Aorta (tissue), 5 donors: ENCODE data around the gene WDR89. TPM values are rescaled to one million over a fixed set of nuclear protein-coding genes. Genes with fewer than 3 reads are reported as not detected.
"Not testable (repeated sequence)": the region's sequence is repeated elsewhere in the genome, so short reads cannot be mapped to it uniquely, and the experiment has no call there.

ENCODE experiments used
- ATAC-seq: fragments of 200-7000 bp; cut with Tn5 transposase; one replicate; pipeline ENCODE4 v1.9.1; 2022; ENCODE audit warnings: moderate library complexity; ENCODE audit not compliant: low FRiP score
- DNase-seq, 2 donors: peaks; one replicate each; pipeline ENCODE4 v3.0.0-alpha.2; 2020
- H3K27ac ChIP-seq, 2 donors: one replicate each; pipeline ENCODE4 v1.5.1; 2013; ENCODE audit warnings: low read length in 2 of 2, mild to moderate bottlenecking in 2 of 2, moderate library complexity in 2 of 2, control low read depth in 1 of 2, inconsistent platforms in 1 of 2, low read depth in 1 of 2
- H3K27me3 ChIP-seq, 2 donors: one replicate each; pipeline ENCODE4 v1.6.1; 2013; ENCODE audit warnings: control low read depth in 1 of 2, low read length in 1 of 2, mild to moderate bottlenecking in 1 of 2, moderate library complexity in 1 of 2; ENCODE audit not compliant: insufficient read depth in 2 of 2, control insufficient read depth in 1 of 2
- H3K36me3 ChIP-seq, 2 donors: one replicate each; pipeline ENCODE4 v1.6.1; 2013; ENCODE audit warnings: control low read depth in 1 of 2, low read length in 1 of 2, mild to moderate bottlenecking in 1 of 2; ENCODE audit not compliant: insufficient read depth in 2 of 2, control insufficient read depth in 1 of 2
- H3K4me1 ChIP-seq, 2 donors: one replicate each; pipeline ENCODE4 v1.6.1; 2013; ENCODE audit warnings: low read length in 2 of 2, control low read depth in 1 of 2, mild to moderate bottlenecking in 1 of 2, moderate library complexity in 1 of 2; ENCODE audit not compliant: insufficient read depth in 2 of 2, control insufficient read depth in 1 of 2
- H3K4me3 ChIP-seq, 2 donors: one replicate each; pipeline ENCODE4 v1.5.1; 2013; ENCODE audit warnings: low read length in 2 of 2, control low read depth in 1 of 2, mild to moderate bottlenecking in 1 of 2
- H3K9me3 ChIP-seq: one replicate; pipeline ENCODE4 v1.6.1; 2013; ENCODE audit warnings: mild to moderate bottlenecking, low read length; ENCODE audit not compliant: control insufficient read depth
- WGBS, 2 donors: extraction: QIAGEN DNeasy Blood & Tissue Kit; methylation state at CpG; one replicate each; pipeline ENCODE4 v1.1.7; 2013; 5-methylcytosine and 5-hydroxymethylcytosine counted together
- intact Hi-C, 2 donors: fragments of 100-400 bp; cut with DNase I; formaldehyde crosslinking; loops; one replicate each; pipeline versions ENCODE4 v1.14.2 to v1.15.0; 2022
- polyA plus RNA-seq, 2 donors: library from polyadenylated mRNA; stranded (reverse); fragments of 200-250 nt; gene quantifications; one replicate each; pipeline ENCODE4 v1.2.3, GENCODE V29; 2013
- total RNA-seq, 2 donors: library from RNA; stranded (reverse); fragmentation: NEBNext Ultra II Directional; extraction: Animal tissue kit (Norgen Biotek cat#: 25700); gene quantifications; one replicate each; pipeline ENCODE4 v1.2.1, GENCODE V29; 2021
- donor health status: healthy with polysubstance abuse.
- donor health status: Bipolar disorder and iron deficiency.
- donor health status: DM: no; HTN: no; CAD: no.
- donor health status: DM: no; HTN: no; CAD: no.
- donor health status: DM: yes; HTN: yes; CAD: no.

The WDR89 gene
- total and polyA plus RNA-seq, 4 donors: 3.9 to 12.9 (median 6.8) TPM

DNA sequence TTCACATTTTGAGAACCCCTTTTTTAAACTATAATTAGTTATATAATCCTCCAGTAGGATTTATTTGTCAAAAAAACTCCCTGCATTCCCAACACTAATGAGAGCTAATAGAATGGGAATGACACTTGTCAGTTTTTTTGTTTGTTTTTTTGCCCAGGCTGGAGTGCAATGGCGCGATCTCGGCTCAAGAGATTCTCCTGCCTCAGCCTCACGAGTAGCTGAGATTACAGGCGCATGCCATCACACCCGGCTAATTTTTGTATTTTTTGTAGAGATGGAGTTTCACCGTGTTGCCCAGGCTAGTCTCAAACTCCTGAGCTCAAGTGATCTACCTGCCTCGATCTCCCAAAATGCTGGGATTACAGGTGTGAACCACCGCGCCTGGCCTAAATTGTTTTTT, 20.2 kb upstream of the WDR89 start:
- ATAC-seq, intact Hi-C loops, H3K27me3 ChIP-seq, H3K4me1 ChIP-seq, H3K4me3 ChIP-seq, H3K27ac ChIP-seq, H3K36me3 ChIP-seq, H3K9me3 ChIP-seq, DNase-seq: not testable (repeated sequence)
- 90 to 94% methylated on average over 10 of the region's 10 CpGs for WGBS, 2 donors

DNA sequence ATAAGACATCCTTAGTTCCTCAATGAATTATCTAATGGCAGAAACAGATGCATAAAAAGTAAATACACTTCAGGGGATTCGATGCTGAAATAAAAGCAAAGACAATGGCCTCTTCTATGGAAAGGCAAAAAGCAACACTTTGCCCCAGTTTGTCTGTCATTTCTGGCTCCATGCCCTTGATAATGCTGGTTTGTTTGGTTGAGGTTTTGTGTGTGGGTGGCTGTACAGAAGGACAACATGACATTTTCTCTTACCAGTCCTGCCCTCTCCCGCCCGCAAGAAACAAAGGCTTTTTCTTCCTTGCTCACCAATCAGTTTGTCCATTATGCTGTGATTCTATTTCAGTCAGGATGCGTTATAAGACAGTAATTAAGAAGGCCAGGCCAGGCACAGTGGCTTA, 18.1 kb upstream of the WDR89 start:
- ATAC-seq: no peak
- intact Hi-C loops: no loop called here
- H3K4me1 ChIP-seq: no peaks in the 10 kb centered on the region

DNA sequence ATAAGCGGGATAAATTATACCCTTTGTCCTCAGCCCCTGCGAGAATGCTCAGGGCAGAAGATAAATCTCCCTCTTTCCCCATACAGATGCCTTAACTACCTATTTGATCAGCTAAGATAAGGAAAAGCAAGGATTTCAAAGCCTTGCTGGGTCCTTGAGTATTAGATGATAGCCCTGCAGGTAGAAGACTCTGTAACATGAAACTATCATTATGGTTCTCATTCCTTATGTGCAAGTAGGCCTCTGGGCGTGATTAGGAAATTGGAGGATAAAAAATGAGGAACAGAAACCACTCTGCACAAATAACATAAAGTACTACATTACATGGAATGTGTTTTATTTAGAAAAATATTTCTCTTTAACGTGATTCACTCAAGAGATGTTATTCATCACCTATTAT, 14.5 kb upstream of the WDR89 start:
- H3K27ac ChIP-seq: no peak overlapping the region
- H3K4me3 ChIP-seq: no peak overlapping the region
- intact Hi-C loops: no loop called here
- no peak for ATAC-seq
- DNase-seq: no peak
- H3K36me3 ChIP-seq: no peaks in the 10 kb centered on the region
- H3K27me3 ChIP-seq: no peaks in the 10 kb centered on the region
- WGBS, 2 donors: 87% methylated on average over 4 of the region's 4 CpGs
- H3K4me1 ChIP-seq: no peaks in the 10 kb centered on the region
- H3K9me3 ChIP-seq: no peaks in the 10 kb centered on the region

More for the DNA sequence above, 18.1 kb upstream of the WDR89 start:
- Histone ChIP-seq H3K4me3 (no peak overlapping the region), H3K27ac (no peak overlapping the region), H3K9me3 (no peaks in the 10 kb centered on the region), H3K27me3 (no peaks in the 10 kb centered on the region), H3K36me3 (no peaks in the 10 kb centered on the region)
- WGBS, 2 donors: 86 to 94% methylated on average over 4 of the region's 4 CpGs
- no peak for DNase-seq

DNA sequence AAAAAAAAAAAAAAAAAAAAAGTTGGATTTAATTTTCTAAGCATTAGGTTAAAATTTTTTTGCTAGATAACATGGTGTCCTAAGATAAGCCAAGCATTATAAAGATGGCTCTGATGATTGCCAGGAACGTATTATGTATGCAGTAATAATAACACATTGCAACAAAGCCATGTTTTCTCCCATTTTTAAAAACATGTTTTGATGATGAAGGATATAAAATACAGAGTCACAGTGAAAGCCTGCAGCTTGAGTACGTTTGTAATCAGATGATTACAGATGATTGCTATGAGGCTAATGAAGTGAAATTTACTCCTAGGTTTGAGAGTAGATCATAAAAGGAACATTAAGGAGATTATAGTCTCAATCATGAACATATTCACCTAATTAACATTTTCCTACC, 13.3 kb upstream of the WDR89 start:
- H3K4me1 ChIP-seq: no peaks in the 10 kb centered on the region
- 72 to 80% methylated on average over 2 of the region's 2 CpGs for WGBS, 2 donors
- H3K9me3 ChIP-seq: no peaks in the 10 kb centered on the region
- H3K27ac ChIP-seq: no peak overlapping the region
- intact Hi-C loops: no loop called here
- no peaks in the 10 kb centered on the region for H3K27me3 ChIP-seq
- H3K36me3 ChIP-seq: no peaks in the 10 kb centered on the region
- ATAC-seq: no peak
- H3K4me3 ChIP-seq: no peak overlapping the region
- no peak for DNase-seq

DNA sequence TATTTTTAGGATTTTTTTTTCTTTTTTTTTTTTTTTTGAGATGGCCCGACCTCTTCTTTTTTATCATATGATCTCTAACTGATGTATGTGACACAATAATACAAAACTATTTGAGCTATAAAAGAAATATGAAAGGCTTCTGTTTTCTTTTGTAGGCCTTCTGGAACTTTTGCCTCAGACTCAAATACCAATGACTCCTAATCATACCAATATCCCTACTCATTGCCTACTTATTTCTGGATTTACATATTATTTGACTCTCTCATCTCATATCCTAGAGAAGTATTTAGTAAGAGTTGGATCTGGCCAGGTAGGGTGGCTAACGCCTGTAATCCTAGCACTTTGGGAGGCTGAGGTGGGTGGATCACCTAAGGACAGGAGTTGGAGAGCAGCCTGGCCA, 12.7 kb upstream of the WDR89 start:
- 89 to 91% methylated on average over 2 of the region's 2 CpGs for WGBS, 2 donors
- Histone ChIP-seq H3K4me1 (no peaks in the 10 kb centered on the region), H3K4me3 (no peak overlapping the region), H3K27me3 (no peaks in the 10 kb centered on the region), H3K9me3 (no peaks in the 10 kb centered on the region), H3K36me3 (no peaks in the 10 kb centered on the region), H3K27ac (no peak overlapping the region)
- ATAC-seq: no peak
- intact Hi-C loops: no loop called here
- DNase-seq: no peak

DNA sequence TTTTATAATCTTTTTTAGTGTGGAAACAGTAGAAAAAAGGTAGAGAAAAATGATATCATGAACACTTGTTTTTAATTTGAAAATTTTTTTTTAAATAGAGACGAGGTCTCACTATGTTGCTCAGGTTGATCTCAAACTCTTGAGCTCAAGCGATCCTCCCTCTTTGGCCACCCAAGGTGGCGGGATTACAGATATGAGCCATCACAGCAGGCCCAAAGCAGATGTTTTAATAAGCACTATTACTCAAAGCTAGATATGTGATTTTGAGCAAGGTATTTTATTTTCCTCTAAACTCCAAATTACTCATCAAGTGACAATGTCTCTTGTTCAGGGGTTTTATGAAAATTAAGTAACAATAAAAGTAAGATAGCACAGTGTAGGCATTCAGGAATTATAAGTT, 10.7 kb upstream of the WDR89 start:
- intact Hi-C loops: no loop called here

DNA sequence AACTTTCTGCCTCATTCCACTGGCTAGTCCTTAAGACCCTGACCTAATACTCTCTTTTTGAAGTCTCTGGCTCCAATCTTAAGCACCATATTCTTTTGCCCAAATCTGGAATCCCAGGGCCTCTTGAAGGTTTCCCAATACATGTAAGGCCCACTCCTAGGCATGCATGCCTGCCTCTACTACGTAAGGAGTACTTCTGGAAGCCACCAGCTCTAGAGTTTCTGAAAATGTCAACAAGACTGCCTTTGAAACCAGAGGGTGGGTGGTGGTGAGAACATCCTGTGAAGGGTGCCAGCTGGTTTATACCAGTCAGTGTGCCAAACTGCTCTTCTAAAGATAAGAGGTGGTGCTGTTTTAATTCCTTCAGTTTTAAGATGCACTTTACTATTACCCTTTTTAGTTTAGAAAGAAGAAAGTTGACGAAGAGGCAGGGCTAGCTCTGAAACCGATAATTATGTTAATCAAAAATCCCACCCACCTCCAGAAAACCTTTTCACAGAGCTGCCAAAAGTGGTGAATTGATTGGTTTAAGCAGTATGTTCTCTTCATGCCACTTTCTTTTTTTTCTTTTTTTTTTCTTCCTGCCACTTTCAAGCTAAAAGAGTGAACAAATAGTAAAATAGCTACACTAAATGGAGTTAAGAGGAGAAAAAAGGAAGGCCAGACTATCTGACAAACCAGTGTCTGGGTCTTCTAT, 8.7 kb upstream of the WDR89 start:
- Histone ChIP-seq H3K4me3 (no peak overlapping the region), H3K27ac (no peak overlapping the region), H3K36me3 (no peaks in the 10 kb centered on the region), H3K9me3 (no peaks in the 10 kb centered on the region), H3K27me3 (no peaks in the 10 kb centered on the region), H3K4me1 (no peaks in the 10 kb centered on the region)
- intact Hi-C loops: no loop called here
- DNase-seq (no peak), ATAC-seq (no peak)
- 82 to 84% methylated on average over 3 of the region's 3 CpGs for WGBS, 2 donors

More for the DNA sequence above, 10.7 kb upstream of the WDR89 start:
- no peak for DNase-seq
- no peak for ATAC-seq
- Histone ChIP-seq H3K9me3 (no peaks in the 10 kb centered on the region), H3K27ac (no peak overlapping the region), H3K4me3 (no peak overlapping the region), H3K27me3 (no peaks in the 10 kb centered on the region), H3K36me3 (no peaks in the 10 kb centered on the region), H3K4me1 (no peaks in the 10 kb centered on the region)
- 94 to 96% methylated on average over 3 of the region's 3 CpGs for WGBS, 2 donors

GRCh38 chr14:63647696-63648410, 6.2 kb upstream of the WDR89 start:
- no peaks in the 10 kb centered on the region for H3K27me3 ChIP-seq
- H3K4me3 ChIP-seq: no peak overlapping the region
- 62 to 70% methylated on average over 6 of the region's 6 CpGs for WGBS, 2 donors
- no peaks in the 10 kb centered on the region for H3K4me1 ChIP-seq
- no peak for ATAC-seq
- H3K9me3 ChIP-seq: no peaks in the 10 kb centered on the region
- DNase-seq: no peak
- no peak overlapping the region for H3K27ac ChIP-seq
- H3K36me3 ChIP-seq: no peaks in the 10 kb centered on the region
- intact Hi-C loops: no loop called here

GRCh38 chr14:63644741-63645140, 3.1 kb upstream of the WDR89 start:
- Histone ChIP-seq H3K27ac (no peak overlapping the region), H3K36me3 (no peaks in the 10 kb centered on the region), H3K4me1 (no peaks in the 10 kb centered on the region), H3K27me3 (no peaks in the 10 kb centered on the region), H3K4me3 (no peak overlapping the region), H3K9me3 (no peaks in the 10 kb centered on the region)
- WGBS, 2 donors: 88 to 92% methylated on average over 2 of the region's 2 CpGs
- ATAC-seq: no peak
- DNase-seq: no peak
- intact Hi-C loops: loop anchor here (5.0 kb wide), 3 partner anchors 83 to 252 kb away; partner anchors contain the start of genes PPP2R5E (in 1 of the 2) and SGPP1 (in 1 of the 2)
